Fibroblast of villous mesenchyme (primary cell): Measurements from ENCODE around the gene ROR1. TPM values are rescaled to one million over a fixed set of nuclear protein-coding genes. Genes with fewer than 3 reads are reported as not detected.

ENCODE experiments used
- DNase-seq: peaks from one replicate; pipeline ENCODE4 v3.0.0-alpha.2; 2010; ENCODE audit warnings: low read depth
- H3K4me3 ChIP-seq: 2 replicates; pipeline ENCODE4 v1.5.1; 2011; ENCODE audit warnings: low read depth, mild to moderate bottlenecking, low read length
- total RNA-seq: library from RNA; depleted of rRNA; stranded (reverse); fragments of >200 nt; gene quantifications from 2 replicates; pipeline ENCODE4 v1.2.3, GENCODE V29; 2012
- TF ChIP-seq, protein P1 (sequence below): IDR thresholded peaks from 2 replicates; pipeline ENCODE4 v1.5.1; 2012; ENCODE audit warnings: low read depth, mild to moderate bottlenecking, low read length; ENCODE audit not compliant: insufficient read depth

ROR1 gene
- total RNA-seq, 1 donor, result 8.6 TPM

DNA sequence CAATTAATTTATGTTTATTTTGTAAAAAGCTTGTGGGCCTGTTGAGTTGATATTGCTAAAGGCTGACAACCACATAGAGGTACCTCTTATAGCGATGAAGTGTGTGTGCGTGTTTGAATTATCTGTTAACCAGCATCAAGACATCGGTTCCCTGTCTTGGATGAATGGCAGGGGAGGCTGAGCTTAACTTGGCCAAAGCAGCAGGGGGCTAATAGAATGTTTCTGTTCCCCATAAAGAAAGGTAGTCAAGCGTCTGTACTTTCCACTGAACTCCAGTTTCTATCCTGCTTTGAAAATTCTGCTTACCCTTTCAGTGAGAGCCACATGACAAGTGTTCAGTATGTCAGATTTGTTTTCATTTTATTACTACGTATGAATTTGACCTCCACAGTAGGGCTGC is 63.0 kb downstream of the ROR1 start:
- DNase-seq, result no peak
- TF ChIP-seq, protein P1, sequence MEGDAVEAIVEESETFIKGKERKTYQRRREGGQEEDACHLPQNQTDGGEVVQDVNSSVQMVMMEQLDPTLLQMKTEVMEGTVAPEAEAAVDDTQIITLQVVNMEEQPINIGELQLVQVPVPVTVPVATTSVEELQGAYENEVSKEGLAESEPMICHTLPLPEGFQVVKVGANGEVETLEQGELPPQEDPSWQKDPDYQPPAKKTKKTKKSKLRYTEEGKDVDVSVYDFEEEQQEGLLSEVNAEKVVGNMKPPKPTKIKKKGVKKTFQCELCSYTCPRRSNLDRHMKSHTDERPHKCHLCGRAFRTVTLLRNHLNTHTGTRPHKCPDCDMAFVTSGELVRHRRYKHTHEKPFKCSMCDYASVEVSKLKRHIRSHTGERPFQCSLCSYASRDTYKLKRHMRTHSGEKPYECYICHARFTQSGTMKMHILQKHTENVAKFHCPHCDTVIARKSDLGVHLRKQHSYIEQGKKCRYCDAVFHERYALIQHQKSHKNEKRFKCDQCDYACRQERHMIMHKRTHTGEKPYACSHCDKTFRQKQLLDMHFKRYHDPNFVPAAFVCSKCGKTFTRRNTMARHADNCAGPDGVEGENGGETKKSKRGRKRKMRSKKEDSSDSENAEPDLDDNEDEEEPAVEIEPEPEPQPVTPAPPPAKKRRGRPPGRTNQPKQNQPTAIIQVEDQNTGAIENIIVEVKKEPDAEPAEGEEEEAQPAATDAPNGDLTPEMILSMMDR, result no peak
- no peak overlapping the region for H3K4me3 ChIP-seq

- no peak overlapping the region for H3K4me3 ChIP-seq
- no peak for DNase-seq
- TF ChIP-seq, protein P1, result no peak
Measured at GRCh38 chr1:63843010-63843409, 69.2 kb downstream of the ROR1 start.

- H3K4me3 ChIP-seq, result no peak overlapping the region
- TF ChIP-seq, protein P1, result no peak
- peak; percentile 75 for DNase-seq
Measured at GRCh38 chr1:63843884-63844283, 70.1 kb downstream of the ROR1 start.

DNA sequence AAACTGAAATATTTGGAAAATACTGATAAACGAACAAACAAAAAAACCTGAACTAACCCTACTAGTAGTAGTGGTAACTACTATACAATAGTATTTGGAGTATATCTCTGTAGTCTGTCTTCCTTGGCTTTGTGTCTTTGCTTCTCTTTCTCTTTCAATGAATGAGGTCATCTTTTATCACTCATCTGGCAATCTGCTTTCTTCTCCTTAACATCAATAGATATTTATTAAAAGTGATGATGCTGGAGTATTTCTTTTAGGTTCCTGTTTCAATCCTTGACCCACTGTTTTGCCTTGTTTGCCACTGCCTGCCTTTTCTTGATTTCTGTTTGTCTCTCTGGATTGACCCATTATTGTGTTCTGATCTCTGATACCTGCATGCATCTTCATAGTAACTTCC is 71.5 kb downstream of the ROR1 start:
- TF ChIP-seq, protein P1, result no peak
- no peak for DNase-seq
- H3K4me3 ChIP-seq, result no peak overlapping the region

DNA sequence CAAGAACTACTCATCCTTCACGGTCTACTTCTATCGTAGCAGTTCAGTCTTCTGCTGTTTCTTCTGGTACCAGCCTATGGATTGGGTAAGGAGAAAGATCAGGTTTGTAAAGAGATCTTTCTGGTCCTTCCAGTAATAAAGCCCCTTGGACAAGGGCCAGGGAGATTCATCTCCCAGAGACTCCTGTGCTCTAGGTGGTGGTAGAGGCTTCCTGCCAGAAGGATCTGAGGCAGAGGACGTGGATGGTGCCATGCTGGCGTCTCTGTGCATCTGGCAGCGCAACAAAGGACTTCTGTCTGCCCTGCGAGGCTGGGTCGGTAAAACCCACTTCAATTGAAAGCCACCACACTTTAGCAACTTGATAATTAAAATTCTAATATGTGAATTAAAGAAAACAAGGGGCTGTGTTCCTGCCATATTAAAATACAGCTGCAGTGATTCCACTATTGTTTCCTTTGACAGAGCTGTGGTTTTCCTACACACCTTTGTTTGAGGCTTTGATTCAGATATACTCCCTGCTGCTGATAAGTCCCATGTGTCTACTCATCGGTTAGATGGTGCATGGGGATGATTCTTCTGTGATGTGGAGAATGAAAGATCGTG is 73.6 kb downstream of the ROR1 start:
- TF ChIP-seq, protein P1, result no peak
- H3K4me3 ChIP-seq, result no peak overlapping the region
- DNase-seq, result no peak

GRCh38 chr1:63848733-63849132 is 74.9 kb downstream of the ROR1 start:
- no peak for DNase-seq
- TF ChIP-seq, protein P1, result no peak
- no peak overlapping the region for H3K4me3 ChIP-seq

- DNase-seq, result no peak
- TF ChIP-seq, protein P1, result no peak
- no peak overlapping the region for H3K4me3 ChIP-seq
Measured at GRCh38 chr1:63849149-63849548, 75.3 kb downstream of the ROR1 start.
